ENCODE results near the gene NEB.
"Not testable (repeated sequence)": the region's sequence is repeated elsewhere in the genome, so short reads cannot be mapped to it uniquely, and the experiment has no call there.

The NEB gene

DNA sequence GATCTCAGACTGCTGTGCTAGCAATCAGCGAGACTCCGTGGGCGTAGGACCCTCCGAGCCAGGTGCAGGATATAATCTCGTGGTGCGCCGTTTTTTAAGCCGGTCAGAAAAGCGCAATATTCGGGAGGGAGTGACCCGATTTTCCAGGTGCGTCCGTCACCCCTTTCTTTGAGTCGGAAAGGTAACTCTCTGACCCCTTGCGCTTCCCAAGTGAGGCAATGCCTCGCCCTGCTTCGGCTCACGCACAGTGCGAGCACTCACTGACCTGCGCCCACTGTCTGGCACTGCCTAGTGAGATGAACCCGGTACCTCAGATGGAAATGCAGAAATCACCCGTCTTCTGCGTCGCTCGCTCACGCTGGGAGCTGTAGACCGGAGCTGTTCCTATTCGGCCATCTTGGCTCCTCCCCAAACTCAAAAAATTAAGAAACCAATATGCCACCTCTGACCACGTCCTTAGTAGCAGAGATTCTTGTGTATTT, 29.8 kb downstream of the NEB start:
- DNase-seq (ENCODE audit: low read depth), result not testable (repeated sequence)

DNA sequence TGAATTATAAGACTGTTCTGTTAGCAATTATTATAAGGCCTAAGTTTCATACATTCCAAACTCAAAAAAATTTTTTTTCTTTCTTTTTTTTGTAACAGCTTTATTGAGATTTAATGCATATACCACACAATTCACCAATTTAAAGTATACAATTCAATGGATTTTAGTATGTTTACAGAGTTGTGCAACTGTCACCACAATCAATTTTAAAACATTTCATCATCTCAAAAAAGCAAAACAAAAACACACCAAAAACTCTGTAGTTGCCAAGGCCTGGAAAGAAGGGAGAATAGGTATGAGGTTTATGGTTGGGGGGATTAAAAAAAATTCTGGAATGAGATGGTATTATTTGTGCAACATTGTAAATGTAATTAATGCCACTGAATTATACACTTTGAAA, 36.1 kb downstream of the NEB start:
- DNase-seq (ENCODE audit: low read depth), result not testable (repeated sequence)

DNA sequence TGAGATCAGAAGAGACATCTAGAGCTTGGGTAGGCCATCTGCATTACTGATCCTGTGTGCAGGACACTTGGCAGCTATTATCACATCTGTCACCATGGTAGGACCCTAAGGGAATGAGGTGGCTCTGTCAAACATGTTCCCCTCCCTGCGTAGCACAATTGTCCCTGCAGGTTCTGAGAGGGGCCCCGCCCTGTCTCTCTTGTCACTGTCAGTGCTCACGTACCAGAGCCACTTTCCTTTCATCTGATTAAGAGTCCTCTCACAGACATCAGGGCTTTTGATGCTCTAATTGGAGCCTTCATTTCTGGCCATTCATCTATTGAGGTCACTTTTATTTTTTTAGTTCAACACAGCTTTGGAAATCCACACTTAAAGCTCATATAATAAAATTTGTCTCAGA, 38.5 kb downstream of the NEB start:
- DNase-seq (ENCODE audit: low read depth), result no peak

DNA sequence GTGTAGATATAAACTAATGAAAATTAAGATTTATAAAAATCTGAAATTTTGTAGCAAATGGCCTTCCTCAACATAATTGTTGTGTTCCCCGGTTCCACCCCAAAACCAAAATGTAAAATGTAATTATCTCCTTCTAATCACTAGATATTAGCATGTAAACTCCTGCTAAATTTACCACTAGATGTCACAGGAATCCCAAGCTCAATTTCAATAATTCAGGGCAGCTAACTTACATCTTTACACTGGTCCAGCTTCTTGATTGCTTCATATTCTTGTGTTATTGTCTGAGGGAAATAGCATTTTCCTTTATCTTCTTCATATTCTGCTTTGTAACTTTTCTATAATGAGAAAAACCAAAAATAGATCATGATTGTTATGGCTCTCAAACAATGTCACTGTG, 42.6 kb downstream of the NEB start:
- DNase-seq (ENCODE audit: low read depth), result no peak

DNA sequence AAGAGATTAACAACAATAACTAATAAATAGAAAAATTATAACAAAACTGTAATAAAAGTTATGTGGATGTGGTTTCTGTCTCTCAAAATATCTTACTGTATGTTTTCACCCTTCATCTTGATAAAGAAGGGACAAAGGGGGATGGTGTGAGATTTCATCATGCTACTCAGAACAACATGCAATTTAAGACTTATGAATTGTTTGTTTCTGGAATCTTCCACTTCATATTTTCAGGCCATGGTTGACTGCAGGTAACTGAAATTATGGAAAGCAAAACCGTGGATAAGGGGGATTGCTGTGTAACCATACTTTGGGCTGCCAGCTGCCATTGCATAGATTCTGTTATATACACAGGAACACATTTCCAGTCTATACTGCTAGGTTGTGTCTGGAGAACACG, 45.6 kb downstream of the NEB start:
- no peak for DNase-seq (ENCODE audit: low read depth)

DNA sequence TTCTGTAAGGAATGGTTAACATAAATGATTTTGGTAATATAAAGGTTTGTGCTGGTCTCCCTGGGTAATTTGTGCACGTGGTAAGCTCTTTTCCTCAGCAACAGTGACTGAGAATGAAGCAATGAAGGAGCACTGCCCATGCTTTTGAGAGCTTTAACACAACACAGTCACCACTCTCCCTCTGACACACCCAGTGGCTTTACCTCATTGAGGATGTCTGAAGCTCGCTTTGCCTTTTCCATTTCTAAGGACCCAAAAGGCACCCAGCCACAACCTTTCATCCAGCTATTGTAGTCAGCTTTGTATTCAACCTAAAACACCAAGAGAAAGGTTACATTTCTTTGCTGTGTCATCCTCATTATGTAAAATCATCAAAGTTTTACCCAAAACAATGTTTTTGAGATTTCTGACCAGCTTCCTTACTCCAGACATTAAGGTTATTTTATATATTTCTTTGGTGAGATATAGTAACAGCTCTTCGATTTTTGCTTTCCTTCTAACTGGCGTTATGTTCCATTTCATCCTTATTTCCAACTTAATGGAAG, 51.7 kb downstream of the NEB start:
- DNase-seq (ENCODE audit: low read depth), result no peak

DNA sequence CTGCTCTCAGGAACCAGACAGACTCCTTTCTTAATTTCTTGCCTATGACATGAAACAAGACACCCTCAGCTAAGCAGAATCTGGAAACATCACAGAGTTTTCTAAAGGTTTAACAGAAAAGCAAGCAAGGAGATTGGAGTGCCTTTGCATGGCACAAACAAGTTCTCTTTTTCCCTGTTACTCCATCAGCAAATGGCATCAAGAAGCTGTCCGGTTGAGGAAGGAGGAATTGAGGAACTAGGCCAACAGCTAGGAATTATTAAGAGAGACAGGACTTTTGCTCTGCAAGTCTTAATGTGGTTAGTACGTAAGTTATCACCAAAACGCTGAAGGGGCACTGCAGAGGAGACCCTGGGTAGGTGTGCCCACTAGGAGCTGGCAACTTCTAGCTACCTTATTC, 53.2 kb downstream of the NEB start:
- DNase-seq (ENCODE audit: low read depth), result no peak

DNA sequence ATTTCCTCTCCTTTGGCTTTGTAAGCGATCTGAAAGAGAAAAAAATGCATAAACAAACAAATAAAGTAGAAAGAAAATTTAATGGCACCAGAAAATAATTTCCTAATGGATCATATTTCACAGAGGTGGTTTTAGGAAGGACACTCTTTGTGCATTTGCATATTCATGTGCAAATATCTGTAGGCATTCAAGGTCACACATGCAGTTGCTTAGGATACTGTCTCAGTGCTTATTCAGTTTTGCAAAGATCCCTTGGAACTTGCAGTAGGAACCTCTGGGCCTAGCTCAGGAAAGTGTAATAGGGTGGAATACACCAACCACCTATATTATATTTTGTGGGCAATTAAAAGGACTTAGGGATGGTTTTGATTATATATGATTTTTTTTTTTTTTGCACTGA, 54.3 kb downstream of the NEB start:
- no peak for DNase-seq (ENCODE audit: low read depth)

DNA sequence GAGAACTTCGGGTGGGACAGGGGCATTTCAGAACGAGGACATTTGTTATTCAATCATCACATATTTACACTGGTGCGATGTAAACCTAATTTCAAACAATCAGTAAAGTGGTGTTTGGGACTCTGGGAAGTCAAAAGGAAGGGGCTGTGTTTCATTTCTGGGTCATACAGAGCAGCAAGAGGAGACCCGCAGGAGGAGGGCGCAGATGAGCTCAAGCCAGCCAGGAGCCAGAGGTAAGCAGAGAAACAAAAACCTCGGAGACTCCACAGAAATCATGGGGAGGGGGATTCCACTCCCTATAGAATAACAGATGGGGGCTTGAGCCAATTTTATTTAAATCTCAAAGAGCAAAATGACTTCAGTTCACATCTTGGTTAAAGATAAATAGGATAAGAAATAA, 55.4 kb downstream of the NEB start:
- no peak for DNase-seq (ENCODE audit: low read depth)

DNA sequence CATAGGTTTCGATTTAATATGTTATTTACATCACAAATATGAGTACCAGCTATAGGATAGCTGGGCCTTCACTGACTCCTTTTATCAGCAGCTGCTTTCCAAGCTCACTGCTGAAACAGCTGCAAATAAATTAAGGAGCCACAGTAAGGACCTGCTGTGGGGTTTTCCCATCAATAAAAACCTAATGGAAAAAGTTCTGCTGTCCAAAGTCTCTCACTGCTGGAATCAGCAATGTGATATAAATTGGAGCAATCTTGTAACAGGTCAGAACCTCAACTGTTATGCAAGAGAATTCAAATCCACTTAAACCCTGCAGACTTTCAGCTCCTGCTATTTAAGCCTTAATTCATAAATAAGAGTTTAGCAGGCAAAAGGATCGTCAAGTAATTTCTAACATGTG, 61.3 kb downstream of the NEB start:
- no peak for DNase-seq (ENCODE audit: low read depth)

DNA sequence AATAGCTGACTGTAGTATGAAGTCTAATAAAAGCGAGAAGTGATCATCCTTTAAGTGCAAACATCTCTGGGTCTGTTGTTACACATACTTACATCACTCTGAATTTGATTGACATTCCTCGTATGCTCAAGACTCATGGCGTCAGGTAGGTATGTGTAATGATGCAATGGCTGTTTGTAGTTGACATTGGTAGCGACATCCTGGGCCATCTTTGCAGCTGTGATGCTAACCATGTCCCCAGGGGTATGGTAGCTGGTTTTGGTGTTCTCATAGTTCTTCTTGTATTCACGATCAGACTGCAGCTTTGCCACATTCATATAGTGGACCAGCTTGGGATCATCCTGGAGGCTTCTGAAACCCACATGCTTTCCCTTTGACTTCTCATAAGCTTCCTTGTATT, 62.0 kb downstream of the NEB start:
- DNase-seq (ENCODE audit: low read depth), result no peak

DNA sequence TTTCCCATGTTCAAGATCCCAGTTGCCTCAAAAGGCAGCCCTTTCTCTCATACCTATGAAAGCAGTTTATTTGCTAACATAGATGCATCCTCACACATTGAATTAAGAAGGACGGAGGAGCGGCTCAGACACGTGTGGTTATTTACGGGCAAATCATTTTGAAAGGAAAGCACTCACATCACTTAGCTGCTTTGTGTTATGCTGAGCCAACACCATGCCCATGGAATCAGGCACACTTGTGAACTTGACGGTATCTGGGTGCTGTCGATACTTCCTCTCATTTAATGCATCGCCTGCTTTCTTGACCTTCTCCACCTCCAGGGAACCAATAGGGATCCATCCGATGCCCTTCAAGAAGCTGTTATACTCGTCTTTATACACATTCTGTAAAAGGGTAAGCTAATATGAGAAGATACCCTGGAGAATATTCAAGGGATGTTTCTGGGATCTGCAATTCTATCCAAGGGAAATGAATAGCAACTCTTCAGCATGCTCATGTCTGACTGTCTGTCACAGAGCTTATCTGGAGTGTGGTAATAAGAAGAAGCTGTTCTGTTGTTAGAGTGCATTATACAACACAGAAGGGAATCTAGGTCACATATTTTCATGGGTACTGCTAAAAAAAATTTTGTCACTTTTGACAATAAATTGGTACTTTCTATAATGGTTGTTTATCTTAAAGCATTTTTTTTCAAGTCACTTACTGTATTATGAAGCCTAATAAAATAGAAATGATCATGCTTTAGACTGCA, 63.3 kb downstream of the NEB start:
- no peak for DNase-seq (ENCODE audit: low read depth)

DNA sequence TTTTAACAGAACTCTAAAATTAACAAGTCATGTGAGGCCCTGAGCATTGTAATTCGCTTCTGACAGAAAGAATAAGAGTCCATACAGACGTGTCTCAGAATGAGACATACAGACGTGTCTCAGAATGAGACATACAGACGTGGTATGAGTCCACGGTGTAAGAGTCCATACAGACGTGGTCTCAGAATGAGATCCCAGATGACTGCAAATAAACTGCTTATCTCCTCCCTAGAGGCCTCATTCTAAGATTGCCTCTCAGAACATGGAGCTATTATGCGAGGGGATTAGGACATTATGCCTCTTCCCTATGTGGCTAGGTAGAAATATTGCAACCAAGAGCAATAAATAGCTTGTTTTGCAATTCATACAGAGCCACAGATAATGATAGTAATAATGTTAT, 63.9 kb downstream of the NEB start:
- no peak for DNase-seq (ENCODE audit: low read depth)

DNA sequence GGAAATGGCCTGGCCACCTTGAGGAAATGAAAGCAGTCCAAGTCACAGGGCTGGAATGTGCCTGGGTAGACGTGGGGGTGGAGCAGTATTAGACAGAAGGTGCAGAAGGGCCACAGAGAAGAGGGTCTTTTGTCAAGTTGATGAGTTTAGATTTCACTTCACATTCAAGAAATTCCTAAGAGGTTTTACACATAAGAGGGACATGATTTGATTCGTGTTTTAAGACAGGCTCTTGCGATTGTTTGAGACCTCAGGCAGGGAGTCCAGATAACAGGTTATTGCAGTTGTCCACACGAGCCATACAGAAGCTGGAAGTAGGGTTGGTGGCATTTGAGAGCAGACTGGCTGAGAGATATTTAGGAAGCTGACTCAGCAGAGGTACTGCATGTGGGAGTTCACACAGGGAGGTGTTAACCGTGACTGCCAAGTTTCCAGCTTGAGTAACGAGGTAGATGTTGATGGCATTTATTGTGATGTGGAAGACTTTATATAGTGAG, 64.6 kb downstream of the NEB start:
- DNase-seq (ENCODE audit: low read depth), result no peak

DNA sequence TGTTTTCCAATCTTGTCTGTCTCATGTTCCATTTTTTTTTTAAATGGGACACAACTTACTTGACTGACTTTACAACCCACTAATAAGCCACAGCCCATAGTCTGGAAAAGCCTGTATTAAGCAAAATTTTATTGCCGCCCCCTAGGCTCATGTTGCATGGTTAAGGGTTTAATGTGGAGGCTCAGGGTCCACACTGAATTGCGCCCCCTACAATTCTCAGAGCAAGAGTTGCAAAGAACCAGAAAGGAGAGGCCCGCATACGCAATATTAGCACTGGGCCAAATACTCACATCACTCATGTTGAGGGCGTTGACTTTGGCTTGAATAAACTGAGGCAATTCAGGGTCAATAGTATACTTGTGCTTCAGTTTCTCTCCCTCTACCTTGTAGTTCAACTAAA, 65.5 kb downstream of the NEB start:
- no peak for DNase-seq (ENCODE audit: low read depth)

DNA sequence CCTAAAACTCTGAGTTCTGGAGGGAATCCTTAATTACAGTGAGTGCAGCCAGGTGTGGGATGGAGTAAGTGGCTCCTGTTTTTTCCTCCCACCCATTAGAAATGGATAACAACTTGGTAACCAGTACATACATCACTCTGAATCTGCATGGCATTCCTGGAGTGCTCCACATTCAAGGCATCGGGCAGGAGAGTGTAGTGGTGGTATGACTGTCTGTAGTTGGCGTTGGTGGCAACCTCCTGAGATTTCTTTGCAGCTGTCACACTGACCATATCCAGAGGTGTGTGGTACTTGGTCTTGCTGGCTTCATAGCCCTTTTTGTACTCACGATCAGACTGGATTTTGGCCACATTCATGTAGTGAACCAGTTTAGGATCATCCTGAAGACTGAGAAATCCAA, 68.3 kb downstream of the NEB start:
- no peak for DNase-seq (ENCODE audit: low read depth)

DNA sequence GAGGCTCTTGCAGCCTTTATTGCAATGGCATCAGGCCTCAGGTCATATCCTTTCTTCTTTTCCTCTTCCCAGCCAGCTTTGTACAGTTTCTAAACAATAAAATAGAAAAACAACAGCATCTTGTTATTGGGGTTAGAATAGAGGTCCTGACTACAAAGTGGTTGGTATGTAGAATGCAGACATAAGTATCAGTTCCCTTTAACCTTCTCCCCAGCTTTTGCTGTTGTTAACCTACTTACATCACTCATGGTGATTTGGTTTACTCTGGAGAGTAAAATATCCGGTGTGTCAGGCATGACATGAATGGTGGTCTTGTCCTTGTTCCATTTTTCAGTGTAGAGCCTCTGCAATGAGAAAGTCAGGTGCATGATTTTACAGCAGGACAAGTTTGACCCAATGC, 69.8 kb downstream of the NEB start:
- no peak for DNase-seq (ENCODE audit: low read depth)

DNA sequence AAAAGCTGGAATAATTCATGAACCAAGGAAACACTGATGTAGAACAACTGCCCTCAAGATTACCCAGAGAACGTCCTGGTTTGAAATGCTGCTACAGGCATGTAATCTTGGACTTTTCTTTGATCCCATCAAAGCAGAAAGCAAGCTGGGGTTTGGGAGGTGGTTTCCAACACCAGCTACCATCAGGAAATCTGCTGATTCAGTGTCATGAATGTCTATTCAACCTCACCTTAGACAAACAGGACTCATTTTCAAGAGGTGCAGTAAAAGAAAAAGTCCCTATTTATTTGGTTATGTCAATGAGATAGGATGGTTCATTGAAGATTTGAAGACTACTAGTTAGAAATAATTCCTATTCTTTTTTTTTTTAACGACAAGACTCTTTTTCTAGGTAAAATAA, 72.7 kb downstream of the NEB start:
- no peak for DNase-seq (ENCODE audit: low read depth)

DNA sequence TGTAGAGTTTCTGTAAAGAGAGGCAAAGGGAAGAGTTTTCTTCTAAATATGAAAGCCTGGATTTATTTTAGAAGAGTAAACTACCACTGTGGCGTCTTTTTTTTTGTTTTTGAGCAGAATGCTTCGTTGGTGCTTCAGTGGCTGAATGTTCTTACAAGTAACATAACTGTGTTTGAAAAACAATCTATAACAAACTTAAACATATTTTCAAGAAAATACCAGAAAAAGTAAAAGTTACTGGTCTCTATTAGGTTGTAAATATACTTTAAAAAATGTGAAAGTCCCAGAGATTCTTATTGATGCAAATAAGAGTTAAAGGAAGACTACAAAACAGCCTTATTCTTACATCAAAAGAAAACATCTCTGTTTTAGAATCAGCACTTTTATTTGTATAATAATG, 76.2 kb downstream of the NEB start:
- DNase-seq (ENCODE audit: low read depth), result no peak

DNA sequence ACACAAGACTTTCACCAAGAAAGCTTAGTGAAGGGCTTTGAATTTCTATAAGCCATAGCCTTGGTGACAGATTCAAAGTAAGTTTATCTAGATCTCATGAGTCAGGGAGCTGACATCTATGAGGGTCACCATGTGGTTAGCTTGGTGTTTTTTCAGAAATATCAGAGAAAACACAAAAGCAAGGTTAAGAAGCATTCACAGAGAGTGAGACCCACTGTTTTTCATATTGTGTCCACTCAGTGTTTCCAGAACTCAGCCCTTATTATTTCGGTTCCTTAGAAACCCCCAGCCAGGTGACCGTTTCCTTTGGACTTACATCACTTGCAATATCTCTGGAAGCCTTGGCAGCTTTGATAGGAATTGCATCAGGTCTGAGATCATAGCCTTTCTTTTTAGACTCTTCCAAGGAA, 76.6 kb downstream of the NEB start:
- DNase-seq (ENCODE audit: low read depth), result no peak

DNA sequence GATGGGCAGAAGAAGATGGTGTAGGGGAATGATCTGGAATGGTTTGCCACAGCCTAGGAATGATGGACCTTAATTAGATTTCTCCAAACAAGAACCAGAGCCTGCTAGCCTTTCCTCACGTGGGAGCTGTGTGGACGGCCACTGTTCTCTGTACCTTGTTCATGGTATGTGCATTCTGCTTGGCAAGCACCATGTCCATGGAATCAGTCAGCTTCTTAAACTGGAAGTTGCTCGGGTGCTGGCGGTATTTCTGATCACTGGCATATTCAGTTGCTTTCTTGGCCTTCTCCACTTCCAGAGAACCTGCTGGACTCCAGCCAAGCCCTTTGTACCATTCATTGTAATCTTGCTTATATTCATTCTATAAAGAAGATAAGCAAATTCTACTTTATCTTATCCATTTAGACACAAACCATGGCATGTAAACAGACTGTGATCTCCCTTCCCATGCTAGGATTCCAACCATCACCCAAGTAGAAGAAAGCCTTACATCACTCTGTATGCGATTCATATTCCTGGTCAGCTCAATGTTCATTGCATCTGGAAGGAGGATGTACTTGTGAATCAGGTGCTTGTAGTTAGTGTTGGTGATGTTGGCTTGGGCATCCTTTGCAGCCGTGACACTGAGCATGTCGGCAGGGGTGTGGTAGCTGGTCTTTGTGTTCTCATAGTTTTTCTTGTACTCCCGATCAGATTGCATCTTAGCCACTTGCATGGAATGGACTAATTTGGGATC, 78.4 kb downstream of the NEB start:
- DNase-seq (ENCODE audit: low read depth), result no peak

DNA sequence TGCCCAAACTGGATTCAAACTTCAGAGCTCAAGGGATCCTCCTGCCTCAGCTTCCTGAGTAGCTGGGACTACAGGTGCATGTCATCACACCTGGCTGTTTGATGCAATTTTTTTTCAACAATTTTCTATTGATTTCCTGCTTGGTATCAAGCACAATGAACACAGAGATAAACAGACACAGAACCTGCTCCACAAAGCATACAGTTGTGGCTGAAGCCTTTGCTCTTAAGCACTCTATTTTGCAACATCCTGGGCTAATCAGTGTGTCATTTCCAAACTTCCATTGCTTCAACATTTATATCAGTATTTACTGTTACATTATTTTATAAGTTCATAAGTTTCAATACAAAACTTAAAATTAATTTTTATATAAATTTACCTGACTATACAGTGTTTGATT, 79.4 kb downstream of the NEB start:
- no peak for DNase-seq (ENCODE audit: low read depth)

DNA sequence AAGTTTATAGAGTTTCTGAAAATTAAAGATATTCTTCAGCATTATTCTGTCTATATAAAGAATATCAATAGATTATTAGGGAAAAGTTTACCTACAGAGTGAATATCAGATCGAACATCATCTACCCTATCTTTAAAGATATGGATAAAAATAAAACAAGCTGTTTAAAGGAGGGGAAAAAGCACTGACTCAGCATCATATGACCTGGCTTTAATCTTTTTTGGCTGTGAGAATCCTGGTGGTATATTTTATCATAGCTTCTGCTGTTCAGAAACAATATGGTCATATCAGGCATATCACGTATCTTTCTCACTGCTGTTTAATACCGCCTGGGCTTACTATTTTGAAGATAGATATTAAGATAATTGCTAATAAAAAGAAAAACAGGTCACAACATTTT, 80.2 kb downstream of the NEB start:
- no peak for DNase-seq (ENCODE audit: low read depth)
